Fibroblast of mammary gland (primary cell): ENCODE results near the gene CREB3L2.

Source experiments
- DNase-seq: peaks from one replicate; pipeline ENCODE4 v3.0.0-alpha.2; 2010; ENCODE audit warnings: low read depth
- H3K4me3 ChIP-seq: 2 replicates; pipeline ENCODE4 v1.5.1; 2011; ENCODE audit warnings: low read depth, mild to moderate bottlenecking, low read length, moderate library complexity; ENCODE audit not compliant: control insufficient read depth
- CTCF ChIP-seq: conservative IDR thresholded peaks from 2 replicates; pipeline ENCODE4 v1.5.1; 2011; ENCODE audit warnings: low read depth, low read length, inconsistent platforms; ENCODE audit not compliant: control insufficient read depth, insufficient read depth

The CREB3L2 gene

GRCh38 chr7:137886746-137887145, 115.1 kb downstream of the CREB3L2 start:
- TF ChIP-seq CTCF = no peak
- no peak for DNase-seq
- H3K4me3 ChIP-seq = no peak overlapping the region

GRCh38 chr7:137886281-137886680, 115.6 kb downstream of the CREB3L2 start:
- no peak overlapping the region for H3K4me3 ChIP-seq
- no peak for TF ChIP-seq CTCF
- no peak for DNase-seq

- DNase-seq = no peak
- TF ChIP-seq CTCF = no peak
- H3K4me3 ChIP-seq = no peak overlapping the region
Measured at GRCh38 chr7:137885678-137886077, 116.2 kb downstream of the CREB3L2 start.

GRCh38 chr7:137882806-137883205, 119.1 kb downstream of the CREB3L2 start:
- DNase-seq = peak; percentile 71
- no peak for TF ChIP-seq CTCF
- H3K4me3 ChIP-seq = no peak overlapping the region

- no peak overlapping the region for H3K4me3 ChIP-seq
- peak; percentile 100 for DNase-seq
- no peak for TF ChIP-seq CTCF
Measured at GRCh38 chr7:137882261-137882668, 119.6 kb downstream of the CREB3L2 start.

GRCh38 chr7:137881607-137882260, 120.2 kb downstream of the CREB3L2 start:
- no peak overlapping the region for H3K4me3 ChIP-seq
- DNase-seq = no peak
- no peak for TF ChIP-seq CTCF

- DNase-seq = peak; percentile 93
- TF ChIP-seq CTCF = no peak
- no peak overlapping the region for H3K4me3 ChIP-seq
Measured at GRCh38 chr7:137880432-137880831, 121.5 kb downstream of the CREB3L2 start.
